Breast epithelium (tissue), 3 donors: ENCODE data around the gene GSPT1.

Experiments
- CTCF ChIP-seq, 3 donors: fragments of 450-650 bp; IDR thresholded peaks; one replicate each; pipeline ENCODE4 v1.5.1; 2016 to 2017; ENCODE audit warnings: antibody characterized with exemption in 3 of 3, mild to moderate bottlenecking in 3 of 3, moderate library complexity in 3 of 3
- POLR2AphosphoS5 ChIP-seq, 3 donors: sonication (generic); formaldehyde crosslinking; IDR thresholded peaks; one replicate each; pipeline ENCODE4 v1.6.1; 2017; ENCODE audit warnings: antibody characterized with exemption in 3 of 3

- TF ChIP-seq POLR2AphosphoS5 (IDR thresholded peaks at IDR 0.05) (no peak), CTCF (IDR thresholded peaks at IDR 0.05) (no peak)
These were observed 30.7 kb upstream of the GSPT1 start for GRCh38 chr16:11946433-11946832.
